ENCODE data around the gene MYO3B.

- TF ChIP-seq EZH2 (IDR thresholded peaks at IDR 0.05; ENCODE audit: borderline replicate concordance, insufficient read depth, low read depth, low read length, poor library complexity, severe bottlenecking): no peak
- TF ChIP-seq, protein P1, sequence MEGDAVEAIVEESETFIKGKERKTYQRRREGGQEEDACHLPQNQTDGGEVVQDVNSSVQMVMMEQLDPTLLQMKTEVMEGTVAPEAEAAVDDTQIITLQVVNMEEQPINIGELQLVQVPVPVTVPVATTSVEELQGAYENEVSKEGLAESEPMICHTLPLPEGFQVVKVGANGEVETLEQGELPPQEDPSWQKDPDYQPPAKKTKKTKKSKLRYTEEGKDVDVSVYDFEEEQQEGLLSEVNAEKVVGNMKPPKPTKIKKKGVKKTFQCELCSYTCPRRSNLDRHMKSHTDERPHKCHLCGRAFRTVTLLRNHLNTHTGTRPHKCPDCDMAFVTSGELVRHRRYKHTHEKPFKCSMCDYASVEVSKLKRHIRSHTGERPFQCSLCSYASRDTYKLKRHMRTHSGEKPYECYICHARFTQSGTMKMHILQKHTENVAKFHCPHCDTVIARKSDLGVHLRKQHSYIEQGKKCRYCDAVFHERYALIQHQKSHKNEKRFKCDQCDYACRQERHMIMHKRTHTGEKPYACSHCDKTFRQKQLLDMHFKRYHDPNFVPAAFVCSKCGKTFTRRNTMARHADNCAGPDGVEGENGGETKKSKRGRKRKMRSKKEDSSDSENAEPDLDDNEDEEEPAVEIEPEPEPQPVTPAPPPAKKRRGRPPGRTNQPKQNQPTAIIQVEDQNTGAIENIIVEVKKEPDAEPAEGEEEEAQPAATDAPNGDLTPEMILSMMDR (IDR thresholded peaks at IDR 0.05): no peak
These were observed 21.4 kb upstream of the MYO3B start for GRCh38 chr2:170156592-170156991.

Measured in B cell (primary cell).